ENCODE data around the gene ST3GAL4. TPM values are rescaled to one million over a fixed set of nuclear protein-coding genes. Genes with fewer than 3 reads are reported as not detected.

ST3GAL4 gene
- total RNA-seq, 1 donor from 2014 or later: 73.1 TPM

GRCh38 chr11:126396965-126397364 lies 41.5 kb downstream of the ST3GAL4 start:
- Mint-ChIP-seq H3K27ac (ENCODE audit: unreplicated experiment) (no peak overlapping the region), H3K4me3 (ENCODE audit: unreplicated experiment) (no peak overlapping the region)

DNA sequence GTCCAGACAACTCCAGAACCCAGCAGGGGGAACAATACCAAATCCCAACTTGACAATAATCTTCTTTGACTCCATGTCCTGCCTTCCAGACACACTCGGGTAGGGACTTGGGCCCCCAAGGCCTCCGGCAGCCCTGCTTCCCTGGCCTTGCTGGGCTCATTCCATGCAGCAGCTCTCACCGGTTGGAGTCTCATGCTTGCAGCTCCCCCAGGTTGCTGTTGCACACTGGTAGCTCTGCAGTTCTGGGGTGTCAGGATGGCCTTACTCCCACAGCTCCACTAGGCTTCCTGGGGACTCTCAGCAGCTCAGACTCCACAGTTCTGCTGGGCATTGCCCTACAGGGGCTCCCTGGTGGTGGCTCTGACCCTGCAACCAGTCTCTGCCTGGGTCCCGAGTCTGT lies 42.8 kb downstream of the ST3GAL4 start:
- Mint-ChIP-seq H3K27ac (ENCODE audit: unreplicated experiment) (no peak overlapping the region), H3K4me1 (ENCODE audit: unreplicated experiment) (peaks cover 45% of the 10 kb centered on the region), H3K36me3 (ENCODE audit: unreplicated experiment) (peaks cover 14% of the 10 kb centered on the region), H3K27me3 (ENCODE audit: unreplicated experiment) (no peaks in the 10 kb centered on the region), H3K4me3 (ENCODE audit: unreplicated experiment) (no peak overlapping the region), H3K9me3 (ENCODE audit: unreplicated experiment) (no peaks in the 10 kb centered on the region)
- DNase-seq (ENCODE audit: extremely low spot score, unreplicated experiment): no peak
- TF ChIP-seq, protein P1, sequence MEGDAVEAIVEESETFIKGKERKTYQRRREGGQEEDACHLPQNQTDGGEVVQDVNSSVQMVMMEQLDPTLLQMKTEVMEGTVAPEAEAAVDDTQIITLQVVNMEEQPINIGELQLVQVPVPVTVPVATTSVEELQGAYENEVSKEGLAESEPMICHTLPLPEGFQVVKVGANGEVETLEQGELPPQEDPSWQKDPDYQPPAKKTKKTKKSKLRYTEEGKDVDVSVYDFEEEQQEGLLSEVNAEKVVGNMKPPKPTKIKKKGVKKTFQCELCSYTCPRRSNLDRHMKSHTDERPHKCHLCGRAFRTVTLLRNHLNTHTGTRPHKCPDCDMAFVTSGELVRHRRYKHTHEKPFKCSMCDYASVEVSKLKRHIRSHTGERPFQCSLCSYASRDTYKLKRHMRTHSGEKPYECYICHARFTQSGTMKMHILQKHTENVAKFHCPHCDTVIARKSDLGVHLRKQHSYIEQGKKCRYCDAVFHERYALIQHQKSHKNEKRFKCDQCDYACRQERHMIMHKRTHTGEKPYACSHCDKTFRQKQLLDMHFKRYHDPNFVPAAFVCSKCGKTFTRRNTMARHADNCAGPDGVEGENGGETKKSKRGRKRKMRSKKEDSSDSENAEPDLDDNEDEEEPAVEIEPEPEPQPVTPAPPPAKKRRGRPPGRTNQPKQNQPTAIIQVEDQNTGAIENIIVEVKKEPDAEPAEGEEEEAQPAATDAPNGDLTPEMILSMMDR (IDR thresholded peaks at IDR 0.05): no peak

More at GRCh38 chr11:126396965-126397364, 41.5 kb downstream of the ST3GAL4 start:
- Mint-ChIP-seq H3K27me3 (ENCODE audit: unreplicated experiment) (no peaks in the 10 kb centered on the region), H3K36me3 (ENCODE audit: unreplicated experiment) (peaks cover 14% of the 10 kb centered on the region), H3K9me3 (ENCODE audit: unreplicated experiment) (no peaks in the 10 kb centered on the region), H3K4me1 (ENCODE audit: unreplicated experiment) (peaks cover 49% of the 10 kb centered on the region)
- TF ChIP-seq, protein P1 (IDR thresholded peaks at IDR 0.05): no peak
- DNase-seq (ENCODE audit: extremely low spot score, unreplicated experiment): no peak

GRCh38 chr11:126398721-126399120 lies 43.2 kb downstream of the ST3GAL4 start:
- Mint-ChIP-seq H3K27ac (ENCODE audit: unreplicated experiment) (no peak overlapping the region), H3K27me3 (ENCODE audit: unreplicated experiment) (no peaks in the 10 kb centered on the region), H3K9me3 (ENCODE audit: unreplicated experiment) (no peaks in the 10 kb centered on the region), H3K4me3 (ENCODE audit: unreplicated experiment) (no peak overlapping the region), H3K4me1 (ENCODE audit: unreplicated experiment) (peaks cover 45% of the 10 kb centered on the region), H3K36me3 (ENCODE audit: unreplicated experiment) (peaks cover 14% of the 10 kb centered on the region)
- no peak for DNase-seq (ENCODE audit: extremely low spot score, unreplicated experiment)
- TF ChIP-seq, protein P1 (IDR thresholded peaks at IDR 0.05): no peak

DNA sequence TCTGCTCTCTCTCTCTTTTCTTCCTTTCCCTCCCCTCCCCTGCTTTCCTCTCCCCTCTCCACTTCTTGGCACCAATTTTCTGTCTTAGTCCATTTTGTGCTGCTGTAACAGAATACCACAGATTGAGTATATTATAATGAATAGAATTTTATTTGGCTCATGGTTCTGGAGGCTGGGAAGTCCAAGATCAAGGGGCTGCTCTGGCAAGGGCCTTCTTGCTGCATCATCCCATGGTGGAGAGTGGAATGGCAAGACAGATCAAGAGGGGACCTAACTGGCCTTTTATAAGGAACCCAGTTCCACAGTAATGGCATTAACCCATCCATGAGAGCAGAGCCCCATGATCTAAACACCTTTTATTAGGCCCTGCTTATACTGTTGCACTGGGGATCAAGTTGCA lies 44.5 kb downstream of the ST3GAL4 start:
- Mint-ChIP-seq H3K4me3 (ENCODE audit: unreplicated experiment) (no peak overlapping the region), H3K4me1 (ENCODE audit: unreplicated experiment) (peaks cover 45% of the 10 kb centered on the region), H3K27ac (ENCODE audit: unreplicated experiment) (no peak overlapping the region), H3K27me3 (ENCODE audit: unreplicated experiment) (no peaks in the 10 kb centered on the region), H3K36me3 (ENCODE audit: unreplicated experiment) (peaks cover 19% of the 10 kb centered on the region), H3K9me3 (ENCODE audit: unreplicated experiment) (no peaks in the 10 kb centered on the region)
- TF ChIP-seq, protein P1 (IDR thresholded peaks at IDR 0.05): no peak
- DNase-seq (ENCODE audit: extremely low spot score, unreplicated experiment): no peak

DNA sequence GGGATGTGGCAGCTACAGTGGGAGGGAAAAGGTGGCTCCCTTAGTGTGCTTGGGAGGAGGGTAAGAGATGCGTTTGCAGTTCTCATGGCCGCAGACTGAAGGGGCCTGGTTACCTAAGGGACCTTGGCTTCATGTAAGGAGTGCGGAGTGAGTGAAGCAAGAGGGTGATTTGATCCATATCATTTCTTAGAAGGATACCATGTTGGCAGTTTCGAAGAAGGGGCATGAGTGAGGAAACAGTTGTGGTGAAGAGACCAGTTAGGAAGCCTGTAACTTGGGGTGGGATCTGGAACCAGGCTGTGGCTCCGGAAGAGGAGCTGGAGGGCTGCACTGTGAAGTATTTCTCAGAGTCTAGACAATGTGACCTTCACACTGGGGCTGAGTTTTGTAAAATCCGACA lies 45.0 kb downstream of the ST3GAL4 start:
- no peak overlapping the region for H3K27ac Mint-ChIP-seq (ENCODE audit: unreplicated experiment)
- H3K4me1 Mint-ChIP-seq (ENCODE audit: unreplicated experiment): peaks cover 41% of the 10 kb centered on the region
- TF ChIP-seq, protein P1 (IDR thresholded peaks at IDR 0.05): no peak

More for the DNA sequence above, 45.0 kb downstream of the ST3GAL4 start:
- no peak for DNase-seq (ENCODE audit: extremely low spot score, unreplicated experiment)
- H3K27me3 Mint-ChIP-seq (ENCODE audit: unreplicated experiment): no peaks in the 10 kb centered on the region
- H3K4me3 Mint-ChIP-seq (ENCODE audit: unreplicated experiment): no peak overlapping the region
- H3K36me3 Mint-ChIP-seq (ENCODE audit: unreplicated experiment): peaks cover 19% of the 10 kb centered on the region
- no peaks in the 10 kb centered on the region for H3K9me3 Mint-ChIP-seq (ENCODE audit: unreplicated experiment)
